HG03280 (cell line): ENCODE data around the gene STEAP3.
A peak's percentile ranks its signal among the peaks of the same experiment; 100 is the strongest.

Source experiments
- ATAC-seq: cut with Tn5 transposase; IDR thresholded peaks from one replicate; pipeline ENCODE4 v1.9.1; 2021; ENCODE audit warnings: mild to moderate bottlenecking, moderate library complexity; ENCODE audit not compliant: unreplicated experiment

STEAP3 gene

GRCh38 chr2:119223521-119224390 is at the start of gene STEAP3:
STEAP3 (plus strand) TSS chr2:119223834; CDS start chr2:119231013, 7,179 bp downstream.
- ATAC-seq: peak; percentile 77

- no peak for ATAC-seq
Measured at GRCh38 chr2:119174216-119174992, 49.2 kb upstream of the STEAP3 start.

- ATAC-seq: no peak
Measured at GRCh38 chr2:119174993-119175347, 48.7 kb upstream of the STEAP3 start.

- no peak for ATAC-seq
Measured at GRCh38 chr2:119175517-119175916, 48.1 kb upstream of the STEAP3 start.

- ATAC-seq: no peak
Measured at GRCh38 chr2:119177171-119177837, 46.3 kb upstream of the STEAP3 start.

GRCh38 chr2:119177838-119178190 is 45.8 kb upstream of the STEAP3 start:
- ATAC-seq: no peak

GRCh38 chr2:119178776-119179175 is 44.9 kb upstream of the STEAP3 start:
- ATAC-seq: no peak

- no peak for ATAC-seq
Measured at GRCh38 chr2:119179202-119179601, 44.4 kb upstream of the STEAP3 start.

- no peak for ATAC-seq
Measured at GRCh38 chr2:119179991-119180390, 43.6 kb upstream of the STEAP3 start.

- no peak for ATAC-seq
Measured at GRCh38 chr2:119180892-119181291, 42.7 kb upstream of the STEAP3 start.

- ATAC-seq: no peak
Measured at GRCh38 chr2:119181391-119181790, 42.2 kb upstream of the STEAP3 start.

- no peak for ATAC-seq
Measured at GRCh38 chr2:119181791-119182445, 41.7 kb upstream of the STEAP3 start.

- ATAC-seq: no peak
Measured at GRCh38 chr2:119184512-119184911, 39.1 kb upstream of the STEAP3 start.

- no peak for ATAC-seq
Measured at GRCh38 chr2:119190321-119191111, 33.1 kb upstream of the STEAP3 start.

- no peak for ATAC-seq
Measured at GRCh38 chr2:119192893-119193292, 30.7 kb upstream of the STEAP3 start.

GRCh38 chr2:119195001-119195400 is 28.6 kb upstream of the STEAP3 start:
- no peak for ATAC-seq

- no peak for ATAC-seq
Measured at GRCh38 chr2:119195887-119196286, 27.7 kb upstream of the STEAP3 start.

- ATAC-seq: no peak
Measured at GRCh38 chr2:119196301-119197125, 27.1 kb upstream of the STEAP3 start.

- ATAC-seq: no peak
Measured at GRCh38 chr2:119197126-119197405, 26.6 kb upstream of the STEAP3 start.
